ENCODE measurements around the gene OGN. TPM values are rescaled to one million over a fixed set of nuclear protein-coding genes. Genes with fewer than 3 reads are reported as not detected.

Gene OGN
- total RNA-seq, 1 experiment from 2014 or later: not detected

DNA sequence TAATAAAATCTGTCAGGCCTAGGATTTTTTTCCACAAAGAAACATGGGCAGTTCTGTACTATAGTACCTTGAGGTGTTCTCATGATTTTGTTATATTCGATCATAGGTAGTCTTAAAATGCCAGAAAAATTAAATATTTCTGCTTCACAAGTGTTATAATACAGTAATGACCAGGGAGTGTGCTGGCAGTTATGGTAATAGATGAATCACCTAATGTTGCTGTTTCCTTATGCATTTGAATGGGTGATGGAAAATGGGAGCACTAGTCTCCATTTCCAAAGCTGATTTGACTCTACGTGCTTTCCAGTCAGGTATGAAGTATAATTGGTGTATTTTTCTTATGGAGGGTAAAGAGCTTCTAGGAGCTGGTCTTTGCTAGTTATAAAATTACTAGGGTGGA lies 23.8 kb downstream of the OGN start:
- TF ChIP-seq, protein P1, sequence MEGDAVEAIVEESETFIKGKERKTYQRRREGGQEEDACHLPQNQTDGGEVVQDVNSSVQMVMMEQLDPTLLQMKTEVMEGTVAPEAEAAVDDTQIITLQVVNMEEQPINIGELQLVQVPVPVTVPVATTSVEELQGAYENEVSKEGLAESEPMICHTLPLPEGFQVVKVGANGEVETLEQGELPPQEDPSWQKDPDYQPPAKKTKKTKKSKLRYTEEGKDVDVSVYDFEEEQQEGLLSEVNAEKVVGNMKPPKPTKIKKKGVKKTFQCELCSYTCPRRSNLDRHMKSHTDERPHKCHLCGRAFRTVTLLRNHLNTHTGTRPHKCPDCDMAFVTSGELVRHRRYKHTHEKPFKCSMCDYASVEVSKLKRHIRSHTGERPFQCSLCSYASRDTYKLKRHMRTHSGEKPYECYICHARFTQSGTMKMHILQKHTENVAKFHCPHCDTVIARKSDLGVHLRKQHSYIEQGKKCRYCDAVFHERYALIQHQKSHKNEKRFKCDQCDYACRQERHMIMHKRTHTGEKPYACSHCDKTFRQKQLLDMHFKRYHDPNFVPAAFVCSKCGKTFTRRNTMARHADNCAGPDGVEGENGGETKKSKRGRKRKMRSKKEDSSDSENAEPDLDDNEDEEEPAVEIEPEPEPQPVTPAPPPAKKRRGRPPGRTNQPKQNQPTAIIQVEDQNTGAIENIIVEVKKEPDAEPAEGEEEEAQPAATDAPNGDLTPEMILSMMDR (conservative IDR thresholded peaks at IDR 0.05; ENCODE audit: low read depth, low read length): no peak
- TF ChIP-seq EZH2 (IDR thresholded peaks at IDR 0.05; ENCODE audit: low read length, unreplicated experiment): no peak
- TF ChIP-seq EZH2phosphoT487 (IDR thresholded peaks at IDR 0.05; ENCODE audit: borderline replicate concordance, low read length): no peak
- no peaks in the 10 kb centered on the region for H3K36me3 ChIP-seq (ENCODE audit: low read depth, low read length)
- H4K20me1 ChIP-seq (ENCODE audit: low read length): no peaks in the 10 kb centered on the region
- ChIA-PET CTCF (no interaction called here), POLR2A (ENCODE audit: unreplicated experiment) (no interaction called here)
- DNase-seq (no peak), ATAC-seq (no peak)
- peaks cover 15% of the 10 kb centered on the region for H3K4me1 ChIP-seq (ENCODE audit: insufficient read depth, low read length)
- no peak overlapping the region for H3K4me3 ChIP-seq (ENCODE audit: low read length)
- no peaks in the 10 kb centered on the region for H3K79me2 ChIP-seq (ENCODE audit: low read length)
- intact Hi-C loops (cut with micrococcal nuclease): no loop called here
- H3K9me2 ChIP-seq (replicated peaks; ENCODE audit: low read length): no peaks in the 10 kb centered on the region
- no peaks in the 10 kb centered on the region for H3K27me3 ChIP-seq (ENCODE audit: low read length)
- H3K9me3 ChIP-seq (ENCODE audit: low read length): no peaks in the 10 kb centered on the region
- H3K9ac ChIP-seq (ENCODE audit: low read length): no peak overlapping the region
- no TSS peak for BruUV-seq (replicated peaks)
- no peak overlapping the region for H2AFZ ChIP-seq (ENCODE audit: low read length)
- H3K27ac ChIP-seq (ENCODE audit: low read length): no peak overlapping the region
- H3K4me2 ChIP-seq (ENCODE audit: low read length): no peak overlapping the region
- H3F3A ChIP-seq (ENCODE audit: low read length, unreplicated experiment): no peaks in the 10 kb centered on the region

DNA sequence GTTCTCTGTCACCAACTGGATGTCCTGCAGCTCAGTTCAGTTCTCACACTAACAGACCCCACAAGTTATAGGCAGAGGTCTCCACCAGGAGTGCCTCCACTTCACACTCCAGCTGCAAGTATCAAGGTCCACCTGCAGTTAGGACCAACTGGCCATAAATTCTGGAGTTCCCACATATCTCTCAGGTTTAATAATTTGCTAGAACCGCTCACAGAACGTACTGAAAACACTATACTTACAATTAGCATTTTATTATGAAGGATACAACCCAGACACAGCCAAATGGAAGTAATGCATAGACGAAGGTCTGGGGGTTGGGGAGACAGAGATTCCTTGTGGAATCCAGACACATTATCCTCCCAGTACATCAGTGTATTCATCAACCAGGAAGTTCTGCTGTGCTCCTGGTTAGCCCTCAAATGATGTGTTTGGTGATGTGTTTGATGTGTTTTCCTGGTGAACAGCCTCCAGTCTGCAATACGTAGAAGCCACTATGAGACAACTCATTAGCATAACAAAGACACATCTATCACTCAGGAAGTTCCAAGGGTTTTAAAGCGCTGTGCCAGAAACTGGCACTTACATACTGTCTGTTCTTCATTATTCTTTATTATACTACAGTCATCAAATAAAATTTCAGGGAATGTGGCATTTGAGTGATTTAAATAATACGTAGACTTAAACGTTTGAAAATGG lies 25.4 kb downstream of the OGN start:
- H3K4me3 ChIP-seq (ENCODE audit: low read length): no peak overlapping the region
- no peaks in the 10 kb centered on the region for H3F3A ChIP-seq (ENCODE audit: low read length, unreplicated experiment)
- TF ChIP-seq, protein P1 (conservative IDR thresholded peaks at IDR 0.05; ENCODE audit: low read depth, low read length): no peak
- no peak for TF ChIP-seq EZH2phosphoT487 (IDR thresholded peaks at IDR 0.05; ENCODE audit: borderline replicate concordance, low read length)
- TF ChIP-seq EZH2 (IDR thresholded peaks at IDR 0.05; ENCODE audit: low read length, unreplicated experiment): no peak
- no peak overlapping the region for H2AFZ ChIP-seq (ENCODE audit: low read length)
- no peaks in the 10 kb centered on the region for H3K36me3 ChIP-seq (ENCODE audit: low read depth, low read length)
- peaks cover under 1% of the 10 kb centered on the region for H3K4me1 ChIP-seq (ENCODE audit: insufficient read depth, low read length)
- no TSS peak for BruUV-seq (replicated peaks)
- ChIA-PET CTCF (no interaction called here), POLR2A (ENCODE audit: unreplicated experiment) (no interaction called here)
- H3K27ac ChIP-seq (ENCODE audit: low read length): no peak overlapping the region
- H3K9me3 ChIP-seq (ENCODE audit: low read length): no peaks in the 10 kb centered on the region
- no peaks in the 10 kb centered on the region for H3K9me2 ChIP-seq (replicated peaks; ENCODE audit: low read length)
- ATAC-seq (no peak), DNase-seq (no peak)
- no peaks in the 10 kb centered on the region for H3K27me3 ChIP-seq (ENCODE audit: low read length)
- H3K4me2 ChIP-seq (ENCODE audit: low read length): no peak overlapping the region
- no peaks in the 10 kb centered on the region for H3K79me2 ChIP-seq (ENCODE audit: low read length)
- H4K20me1 ChIP-seq (ENCODE audit: low read length): no peaks in the 10 kb centered on the region
- intact Hi-C loops (cut with micrococcal nuclease): no loop called here
- no peak overlapping the region for H3K9ac ChIP-seq (ENCODE audit: low read length)

DNA sequence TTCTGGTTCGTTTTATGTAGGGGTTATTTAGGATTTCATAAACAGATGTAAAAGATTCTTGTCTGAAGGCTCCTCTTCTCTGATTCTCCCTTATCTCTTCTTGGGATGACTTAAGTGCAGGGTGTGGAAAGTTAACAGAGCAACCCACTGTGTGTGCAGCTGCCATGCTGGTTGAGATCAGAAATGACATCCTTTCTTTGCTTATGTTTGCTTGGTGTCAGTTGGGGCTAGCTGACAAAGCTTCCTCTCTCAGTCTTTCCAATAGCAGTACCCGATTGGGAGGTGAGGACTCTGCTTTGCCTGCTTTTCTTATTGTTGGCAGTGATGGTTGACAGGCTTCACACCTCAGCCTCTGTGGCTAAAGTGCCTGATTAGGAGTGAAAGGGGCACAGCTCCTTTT lies 26.5 kb downstream of the OGN start:
- no peaks in the 10 kb centered on the region for H3K9me3 ChIP-seq (ENCODE audit: low read length)
- no peaks in the 10 kb centered on the region for H3K27me3 ChIP-seq (ENCODE audit: low read length)
- no peak overlapping the region for H3K9ac ChIP-seq (ENCODE audit: low read length)
- H3K9me2 ChIP-seq (replicated peaks; ENCODE audit: low read length): no peaks in the 10 kb centered on the region
- H3K4me3 ChIP-seq (ENCODE audit: low read length): no peak overlapping the region
- no peak overlapping the region for H2AFZ ChIP-seq (ENCODE audit: low read length)
- ChIA-PET POLR2A (ENCODE audit: unreplicated experiment) (no interaction called here), CTCF (no interaction called here)
- no peaks in the 10 kb centered on the region for H4K20me1 ChIP-seq (ENCODE audit: low read length)
- no peak overlapping the region for H3K27ac ChIP-seq (ENCODE audit: low read length)
- H3K79me2 ChIP-seq (ENCODE audit: low read length): no peaks in the 10 kb centered on the region
- no peaks in the 10 kb centered on the region for H3K36me3 ChIP-seq (ENCODE audit: low read depth, low read length)
- no peaks in the 10 kb centered on the region for H3F3A ChIP-seq (ENCODE audit: low read length, unreplicated experiment)
- DNase-seq: no peak
- BruUV-seq (replicated peaks): no TSS peak
- intact Hi-C loops (cut with micrococcal nuclease): no loop called here
- TF ChIP-seq, protein P1 (conservative IDR thresholded peaks at IDR 0.05; ENCODE audit: low read depth, low read length): no peak
- TF ChIP-seq EZH2 (IDR thresholded peaks at IDR 0.05; ENCODE audit: low read length, unreplicated experiment) (no peak), EZH2phosphoT487 (IDR thresholded peaks at IDR 0.05; ENCODE audit: borderline replicate concordance, low read length) (no peak)
- no peak overlapping the region for H3K4me2 ChIP-seq (ENCODE audit: low read length)
- H3K4me1 ChIP-seq (ENCODE audit: insufficient read depth, low read length): no peaks in the 10 kb centered on the region
- ATAC-seq: no peak

Measured in PC-3 (cell line).